ENCODE data around the gene INTS6.

The INTS6 gene

DNA sequence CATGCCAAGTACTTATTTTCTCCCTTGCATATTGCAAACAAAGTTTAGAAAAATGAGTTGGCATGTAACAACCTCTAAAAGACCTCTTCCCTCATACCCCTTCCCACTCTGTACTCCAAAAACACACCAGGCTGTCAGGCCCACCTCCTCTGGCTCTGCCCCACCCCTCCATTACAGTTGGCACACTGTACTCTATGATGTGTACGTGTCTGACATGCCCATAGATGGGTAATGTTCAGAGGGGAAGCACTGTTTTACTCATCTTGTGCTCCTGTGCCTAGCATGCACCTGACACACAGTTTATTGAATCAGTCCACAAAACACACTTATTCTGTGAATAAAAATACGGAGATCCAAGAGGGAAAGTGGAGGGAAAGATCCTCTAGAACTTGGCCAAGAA lies 67.7 kb downstream of the INTS6 start:
- H3K4me3 ChIP-seq (ENCODE audit: control insufficient read depth in 1 of 7, extremely low read depth in 1 of 7, insufficient read depth in 4 of 7, low read depth in 2 of 7, low read length in 6 of 7), result no peak overlapping the region
- no peaks in the 10 kb centered on the region for H3K27me3 ChIP-seq (replicated peaks in 2 of 5; ENCODE audit: control insufficient read depth in 4 of 5, insufficient read depth in 5 of 5, low read length in 4 of 5)
- no peak overlapping the region for H3K27ac ChIP-seq (ENCODE audit: insufficient read depth in 1 of 2, low read depth in 1 of 2, low read length in 2 of 2, poor library complexity in 1 of 2, severe bottlenecking in 2 of 2)
- POLR2A ChIA-PET, result no interaction called here
- peaks cover 17 to 26% (median 23%) of the 10 kb centered on the region in 4 experiments for H3K36me3 ChIP-seq (ENCODE audit: control insufficient read depth in 4 of 4, insufficient read depth in 4 of 4, low read length in 3 of 4)
- CTCF ChIA-PET, result no interaction called here
- no peaks in the 10 kb centered on the region for H3K4me1 ChIP-seq (ENCODE audit: control extremely low read depth in 1 of 4, control insufficient read depth in 4 of 4, insufficient read depth in 4 of 4, low read length in 3 of 4)
- H3K9me3 ChIP-seq (ENCODE audit: control extremely low read depth in 1 of 5, control insufficient read depth in 4 of 5, insufficient read depth in 2 of 5, low read depth in 1 of 5, low read length in 4 of 5), result no peaks in the 10 kb centered on the region
- 100% methylated on average over 1 of the region's 2 CpGs for WGBS (ENCODE audit: insufficient coverage)
- no peak for DNase-seq

DNA sequence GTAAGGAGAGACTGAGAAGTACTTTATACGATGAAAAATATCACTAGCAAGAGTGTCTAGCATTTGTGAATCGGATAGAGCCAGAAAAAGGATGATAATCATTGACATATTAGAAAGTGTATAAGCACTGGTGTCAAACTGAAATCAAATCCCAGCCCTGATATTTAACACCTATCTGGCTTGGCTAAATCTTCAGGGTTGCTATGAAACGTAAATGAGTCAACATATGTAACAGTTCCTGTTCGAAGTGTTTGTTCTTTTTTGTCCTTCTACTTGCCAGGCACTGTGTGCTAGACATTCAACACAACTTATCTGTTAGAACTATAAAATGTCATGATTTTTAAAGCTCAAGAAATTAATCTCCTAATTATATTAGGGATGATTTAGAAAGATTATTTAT lies 72.6 kb downstream of the INTS6 start:
- Histone ChIP-seq H3K4me1 (ENCODE audit: control extremely low read depth in 1 of 4, control insufficient read depth in 4 of 4, insufficient read depth in 4 of 4, low read length in 3 of 4) (no peaks in the 10 kb centered on the region), H3K36me3 (ENCODE audit: control insufficient read depth in 4 of 4, insufficient read depth in 4 of 4, low read length in 3 of 4) (peaks cover 21 to 55% (median 37%) of the 10 kb centered on the region in 4 experiments), H3K27me3 (replicated peaks in 2 of 5; ENCODE audit: control insufficient read depth in 4 of 5, insufficient read depth in 5 of 5, low read length in 4 of 5) (no peaks in the 10 kb centered on the region), H3K4me3 (ENCODE audit: control insufficient read depth in 1 of 7, extremely low read depth in 1 of 7, insufficient read depth in 4 of 7, low read depth in 2 of 7, low read length in 6 of 7) (no peak overlapping the region), H3K27ac (ENCODE audit: insufficient read depth in 1 of 2, low read depth in 1 of 2, low read length in 2 of 2, poor library complexity in 1 of 2, severe bottlenecking in 2 of 2) (no peak overlapping the region), H3K9me3 (ENCODE audit: control extremely low read depth in 1 of 5, control insufficient read depth in 4 of 5, insufficient read depth in 2 of 5, low read depth in 1 of 5, low read length in 4 of 5) (no peaks in the 10 kb centered on the region)
- DNase-seq, result peak in 2 of 3 donors; percentile 19 to 29
- ChIA-PET CTCF (no interaction called here), POLR2A (no interaction called here)
- 94% methylated on average over 2 of the region's 4 CpGs for WGBS (ENCODE audit: insufficient coverage)

DNA sequence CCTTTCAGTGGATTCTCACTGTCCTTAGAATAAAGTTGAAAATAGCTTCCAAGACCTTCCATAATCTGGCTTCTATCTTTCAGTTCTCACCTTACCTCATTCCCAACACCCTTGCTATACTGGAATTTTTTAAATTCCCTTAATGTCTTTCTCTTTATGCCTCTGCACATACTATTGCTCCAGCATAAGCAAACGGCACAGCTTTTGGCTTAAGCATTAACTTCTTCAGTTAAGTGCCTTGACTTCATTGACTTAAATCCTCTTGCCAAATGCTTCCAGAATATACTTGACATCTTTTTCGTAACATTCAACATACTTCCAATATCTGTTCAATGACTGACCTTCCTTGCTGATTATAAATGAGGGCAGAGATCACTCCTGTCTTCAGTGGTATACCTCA lies 79.4 kb downstream of the INTS6 start:
- no peaks in the 10 kb centered on the region for H3K9me3 ChIP-seq (ENCODE audit: control extremely low read depth in 1 of 5, control insufficient read depth in 4 of 5, insufficient read depth in 2 of 5, low read depth in 1 of 5, low read length in 4 of 5)
- no peak overlapping the region for H3K4me3 ChIP-seq (ENCODE audit: control insufficient read depth in 1 of 7, extremely low read depth in 1 of 7, insufficient read depth in 4 of 7, low read depth in 2 of 7, low read length in 6 of 7)
- H3K4me1 ChIP-seq (ENCODE audit: control extremely low read depth in 1 of 4, control insufficient read depth in 4 of 4, insufficient read depth in 4 of 4, low read length in 3 of 4), result peaks cover 0 to 4% (median 0%) of the 10 kb centered on the region in 4 experiments
- no peak overlapping the region for H3K27ac ChIP-seq (ENCODE audit: insufficient read depth in 1 of 2, low read depth in 1 of 2, low read length in 2 of 2, poor library complexity in 1 of 2, severe bottlenecking in 2 of 2)
- no peaks in the 10 kb centered on the region for H3K27me3 ChIP-seq (replicated peaks in 2 of 5; ENCODE audit: control insufficient read depth in 4 of 5, insufficient read depth in 5 of 5, low read length in 4 of 5)
- CTCF ChIA-PET, result no interaction called here
- POLR2A ChIA-PET, result no interaction called here
- H3K36me3 ChIP-seq (ENCODE audit: control insufficient read depth in 4 of 4, insufficient read depth in 4 of 4, low read length in 3 of 4), result peaks cover 29 to 79% (median 49%) of the 10 kb centered on the region in 4 experiments
- no peak for DNase-seq
- WGBS (ENCODE audit: insufficient coverage), result 96% methylated on average over 2 of the region's 2 CpGs

DNA sequence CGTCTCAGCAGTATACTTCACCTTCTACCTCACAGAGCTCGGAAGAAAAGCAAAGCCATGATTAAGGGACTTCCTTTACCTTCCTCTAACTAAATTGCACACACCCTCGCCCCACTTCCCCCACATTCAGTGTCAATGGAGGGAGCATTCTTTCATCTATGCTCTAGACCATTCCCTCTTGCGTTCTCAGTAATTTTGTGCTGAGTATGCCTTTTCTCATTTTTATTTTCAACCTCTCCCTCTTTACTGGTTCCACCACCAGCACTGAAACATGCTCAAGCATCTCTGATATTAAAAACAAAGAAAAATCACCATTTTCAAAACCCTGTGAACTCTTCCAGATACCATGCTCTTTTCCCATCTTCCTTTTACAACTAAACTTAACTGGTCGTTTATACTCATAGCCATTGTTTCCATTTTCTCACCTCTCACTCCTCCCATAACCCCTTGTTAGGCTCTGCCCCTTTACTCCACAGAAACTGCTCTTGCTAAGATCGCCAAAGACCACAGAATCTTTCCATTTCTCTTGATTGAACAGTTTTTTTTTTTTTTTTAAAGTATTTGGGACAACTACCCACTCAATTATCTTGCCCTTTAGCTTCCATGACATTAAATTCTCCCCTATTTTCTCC lies 81.0 kb downstream of the INTS6 start:
- POLR2A ChIA-PET, result no interaction called here
- no peak overlapping the region for H3K27ac ChIP-seq (ENCODE audit: insufficient read depth in 1 of 2, low read depth in 1 of 2, low read length in 2 of 2, poor library complexity in 1 of 2, severe bottlenecking in 2 of 2)

DNA sequence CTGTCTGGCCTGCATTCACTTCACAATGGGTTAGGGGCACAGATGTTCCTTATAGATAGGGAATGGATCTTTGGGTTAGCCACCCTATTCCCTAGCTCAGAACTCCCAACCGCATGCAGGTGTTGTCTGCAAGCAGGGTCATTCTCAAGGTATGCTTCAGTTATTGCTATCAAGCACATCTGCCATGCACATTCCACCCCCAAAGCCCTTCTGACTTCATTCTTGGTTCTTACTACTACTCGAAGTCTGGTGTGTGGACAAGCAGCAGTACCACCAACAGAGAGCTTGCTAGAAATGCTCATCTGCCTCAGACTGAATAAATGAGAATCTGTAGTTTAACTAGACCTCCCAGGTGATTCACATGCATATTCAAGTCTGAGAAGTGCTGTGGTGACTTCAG lies 82.0 kb downstream of the INTS6 start:
- peaks cover 0 to 7% (median 2%) of the 10 kb centered on the region in 4 experiments for H3K4me1 ChIP-seq (ENCODE audit: control extremely low read depth in 1 of 4, control insufficient read depth in 4 of 4, insufficient read depth in 4 of 4, low read length in 3 of 4)
- POLR2A ChIA-PET, result no interaction called here
- H3K9me3 ChIP-seq (ENCODE audit: control extremely low read depth in 1 of 5, control insufficient read depth in 4 of 5, insufficient read depth in 2 of 5, low read depth in 1 of 5, low read length in 4 of 5), result no peaks in the 10 kb centered on the region
- H3K36me3 ChIP-seq (ENCODE audit: control insufficient read depth in 4 of 4, insufficient read depth in 4 of 4, low read length in 3 of 4), result peaks cover 17 to 78% (median 47%) of the 10 kb centered on the region in 4 experiments
- H3K27ac ChIP-seq (ENCODE audit: insufficient read depth in 1 of 2, low read depth in 1 of 2, low read length in 2 of 2, poor library complexity in 1 of 2, severe bottlenecking in 2 of 2), result no peak overlapping the region
- CTCF ChIA-PET, result no interaction called here
- no peak overlapping the region for H3K4me3 ChIP-seq (ENCODE audit: control insufficient read depth in 1 of 7, extremely low read depth in 1 of 7, insufficient read depth in 4 of 7, low read depth in 2 of 7, low read length in 6 of 7)
- no peaks in the 10 kb centered on the region for H3K27me3 ChIP-seq (replicated peaks in 2 of 5; ENCODE audit: control insufficient read depth in 4 of 5, insufficient read depth in 5 of 5, low read length in 4 of 5)
- no peak for DNase-seq
- WGBS (ENCODE audit: insufficient coverage), result no CpG with 5 or more reads among the region's 2 CpGs

More for the DNA sequence above, 81.0 kb downstream of the INTS6 start:
- 97% methylated on average over 5 of the region's 6 CpGs for WGBS (ENCODE audit: insufficient coverage)
- Histone ChIP-seq H3K36me3 (ENCODE audit: control insufficient read depth in 4 of 4, insufficient read depth in 4 of 4, low read length in 3 of 4) (peaks cover 23 to 79% (median 49%) of the 10 kb centered on the region in 4 experiments), H3K4me1 (ENCODE audit: control extremely low read depth in 1 of 4, control insufficient read depth in 4 of 4, insufficient read depth in 4 of 4, low read length in 3 of 4) (peaks cover 0 to 4% (median under 1%) of the 10 kb centered on the region in 4 experiments), H3K9me3 (ENCODE audit: control extremely low read depth in 1 of 5, control insufficient read depth in 4 of 5, insufficient read depth in 2 of 5, low read depth in 1 of 5, low read length in 4 of 5) (no peaks in the 10 kb centered on the region), H3K27me3 (replicated peaks in 2 of 5; ENCODE audit: control insufficient read depth in 4 of 5, insufficient read depth in 5 of 5, low read length in 4 of 5) (no peaks in the 10 kb centered on the region), H3K4me3 (ENCODE audit: control insufficient read depth in 1 of 7, extremely low read depth in 1 of 7, insufficient read depth in 4 of 7, low read depth in 2 of 7, low read length in 6 of 7) (no peak overlapping the region)
- CTCF ChIA-PET, result interaction anchor here (0.6 kb wide), 1 partner anchor 1418 kb away, joined by 3 read pairs; no protein-coding TSS in a partner anchor
- no peak for DNase-seq

DNA sequence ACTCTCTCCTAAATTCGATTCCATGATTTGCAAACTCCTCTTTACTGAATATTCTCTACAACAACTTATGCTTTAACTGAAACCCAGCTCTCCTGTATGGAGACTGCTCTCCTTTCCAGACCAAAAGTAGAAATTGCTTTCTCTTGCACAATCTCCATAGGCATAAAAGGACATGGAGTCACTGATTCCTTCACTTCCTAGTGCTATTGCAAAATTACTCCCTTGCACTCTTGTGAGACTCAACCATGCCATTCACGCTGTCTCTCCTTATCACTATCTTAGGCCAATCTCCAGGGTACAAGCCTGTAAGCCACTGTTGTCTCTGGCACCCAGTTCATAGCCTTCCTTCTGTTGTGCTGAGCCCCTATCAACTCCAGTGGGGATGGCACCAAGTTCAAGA lies 82.7 kb downstream of the INTS6 start:
- DNase-seq, result no peak
- H3K4me3 ChIP-seq (ENCODE audit: control insufficient read depth in 1 of 7, extremely low read depth in 1 of 7, insufficient read depth in 4 of 7, low read depth in 2 of 7, low read length in 6 of 7), result no peak overlapping the region
- H3K27ac ChIP-seq (ENCODE audit: insufficient read depth in 1 of 2, low read depth in 1 of 2, low read length in 2 of 2, poor library complexity in 1 of 2, severe bottlenecking in 2 of 2), result no peak overlapping the region
- H3K27me3 ChIP-seq (replicated peaks in 2 of 5; ENCODE audit: control insufficient read depth in 4 of 5, insufficient read depth in 5 of 5, low read length in 4 of 5), result no peaks in the 10 kb centered on the region
- H3K9me3 ChIP-seq (ENCODE audit: control extremely low read depth in 1 of 5, control insufficient read depth in 4 of 5, insufficient read depth in 2 of 5, low read depth in 1 of 5, low read length in 4 of 5), result no peaks in the 10 kb centered on the region
- POLR2A ChIA-PET, result no interaction called here
- WGBS (ENCODE audit: insufficient coverage), result 93% methylated on average over 2 of the region's 2 CpGs
- peaks cover 16 to 76% (median 40%) of the 10 kb centered on the region in 4 experiments for H3K36me3 ChIP-seq (ENCODE audit: control insufficient read depth in 4 of 4, insufficient read depth in 4 of 4, low read length in 3 of 4)
- peaks cover 0 to 11% (median 3%) of the 10 kb centered on the region in 4 experiments for H3K4me1 ChIP-seq (ENCODE audit: control extremely low read depth in 1 of 4, control insufficient read depth in 4 of 4, insufficient read depth in 4 of 4, low read length in 3 of 4)
- CTCF ChIA-PET, result interaction anchor here (1.2 kb wide), 1 partner anchor 83 kb away, joined by 3 read pairs; no protein-coding TSS in a partner anchor

DNA sequence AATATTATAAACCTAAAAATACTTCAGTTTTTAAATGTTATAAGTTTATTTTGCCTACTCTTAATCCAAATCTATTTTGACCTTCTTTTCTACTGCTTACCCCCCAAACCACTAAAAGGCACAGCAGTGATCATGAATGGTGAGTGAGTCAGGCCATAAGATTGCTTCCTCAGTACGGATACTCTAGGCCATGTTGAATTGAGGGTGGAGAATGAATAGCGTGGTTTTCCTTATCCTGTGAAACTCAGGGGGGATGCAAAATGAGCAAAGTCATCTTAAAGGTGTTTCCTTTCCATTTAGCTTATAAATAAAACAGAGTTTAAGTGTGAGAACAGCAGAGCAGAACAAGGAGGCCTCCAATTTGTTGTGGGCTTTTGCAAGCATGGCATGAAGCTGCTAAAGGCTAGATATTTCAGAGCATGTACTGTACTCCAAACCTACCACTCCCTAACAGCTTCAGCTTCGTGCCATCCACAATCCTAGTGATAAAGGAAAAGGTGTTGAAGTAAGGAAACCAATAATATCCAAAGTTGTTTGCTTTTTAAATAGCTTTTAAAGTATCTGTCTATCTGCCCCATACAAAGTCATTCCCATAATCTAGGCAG lies 88.3 kb downstream of the INTS6 start:
- H3K4me3 ChIP-seq (ENCODE audit: control insufficient read depth in 1 of 7, extremely low read depth in 1 of 7, insufficient read depth in 4 of 7, low read depth in 2 of 7, low read length in 6 of 7), result no peak overlapping the region
- H3K36me3 ChIP-seq (ENCODE audit: control insufficient read depth in 4 of 4, insufficient read depth in 4 of 4, low read length in 3 of 4), result peaks cover 10 to 46% (median 15%) of the 10 kb centered on the region in 4 experiments
- H3K9me3 ChIP-seq (ENCODE audit: control extremely low read depth in 1 of 5, control insufficient read depth in 4 of 5, insufficient read depth in 2 of 5, low read depth in 1 of 5, low read length in 4 of 5), result no peaks in the 10 kb centered on the region
- 0% methylated on average over 1 of the region's 3 CpGs for WGBS (ENCODE audit: insufficient coverage)
- CTCF ChIA-PET, result no interaction called here
- H3K27ac ChIP-seq (ENCODE audit: insufficient read depth in 1 of 2, low read depth in 1 of 2, low read length in 2 of 2, poor library complexity in 1 of 2, severe bottlenecking in 2 of 2), result peak overlapping the region in 1 of 2 experiments; percentile 47
- DNase-seq, result peak; percentile 83 to 95 (median 92)
- H3K27me3 ChIP-seq (replicated peaks in 2 of 5; ENCODE audit: control insufficient read depth in 4 of 5, insufficient read depth in 5 of 5, low read length in 4 of 5), result no peaks in the 10 kb centered on the region
- POLR2A ChIA-PET, result interaction anchor here (0.6 kb wide), 1 partner anchor 62 kb away, joined by 3 read pairs; no protein-coding TSS in a partner anchor
- H3K4me1 ChIP-seq (ENCODE audit: control extremely low read depth in 1 of 4, control insufficient read depth in 4 of 4, insufficient read depth in 4 of 4, low read length in 3 of 4), result peaks cover 7 to 25% (median 11%) of the 10 kb centered on the region in 4 experiments

Data from common myeloid progenitor, CD34-positive (primary cell).